Activated CD4-positive, alpha-beta T cell treated with anti-CD3 and anti-CD28 coated beads, Interleukin-2, Interleukin-4, amounts not matched to agents 100 ng/mL and 50 ng/mL, durations not matched to agents 16 hours and 8 hours (primary cell): ENCODE measurements around the gene NNAT.
"Not testable (repeated sequence)": the region's sequence is repeated elsewhere in the genome, so short reads cannot be mapped to it uniquely, and the experiment has no call there.

ENCODE experiments used
- DNase-seq: peaks from one replicate; pipeline ENCODE4 v3.0.0-alpha.2; 2020; ENCODE audit warnings: low spot score

The NNAT gene

GRCh38 chr20:37540001-37540400 is 19.0 kb downstream of the NNAT start:
- no peak for DNase-seq

GRCh38 chr20:37540838-37541237 is 19.8 kb downstream of the NNAT start:
- not testable (repeated sequence) for DNase-seq

- DNase-seq: no peak
These were observed 20.3 kb downstream of the NNAT start for GRCh38 chr20:37541326-37541725.

- no peak for DNase-seq
These were observed 21.2 kb downstream of the NNAT start for GRCh38 chr20:37542281-37542680.

GRCh38 chr20:37543828-37544227 is 22.8 kb downstream of the NNAT start:
- DNase-seq: no peak

- no peak for DNase-seq
These were observed 23.3 kb downstream of the NNAT start for GRCh38 chr20:37544386-37544785.

- DNase-seq: no peak
These were observed 24.5 kb downstream of the NNAT start for GRCh38 chr20:37545516-37545915.

GRCh38 chr20:37547912-37548311 is 26.9 kb downstream of the NNAT start:
- no peak for DNase-seq

GRCh38 chr20:37550101-37550920 is 29.3 kb downstream of the NNAT start:
- not testable (repeated sequence) for DNase-seq

- DNase-seq: not testable (repeated sequence)
These were observed 30.6 kb downstream of the NNAT start for GRCh38 chr20:37551660-37552059.

- peak; percentile 22 for DNase-seq
These were observed 31.4 kb downstream of the NNAT start for GRCh38 chr20:37552415-37552814.

GRCh38 chr20:37554721-37555298 is 33.8 kb downstream of the NNAT start:
- DNase-seq: not testable (repeated sequence)

GRCh38 chr20:37556538-37556937 is 35.5 kb downstream of the NNAT start:
- no peak for DNase-seq

- DNase-seq: no peak
These were observed 37.3 kb downstream of the NNAT start for GRCh38 chr20:37558306-37558705.

- no peak for DNase-seq
These were observed 37.7 kb downstream of the NNAT start for GRCh38 chr20:37558779-37559178.

GRCh38 chr20:37559312-37560027 is 38.4 kb downstream of the NNAT start:
- DNase-seq: no peak

GRCh38 chr20:37560629-37561028 is 39.6 kb downstream of the NNAT start:
- DNase-seq: no peak

GRCh38 chr20:37562695-37563480 is 41.8 kb downstream of the NNAT start:
- no peak for DNase-seq

GRCh38 chr20:37564016-37564387 is 43.0 kb downstream of the NNAT start:
- no peak for DNase-seq

- DNase-seq: peak; percentile 39
These were observed 43.5 kb downstream of the NNAT start for GRCh38 chr20:37564388-37565133.

- no peak for DNase-seq
These were observed 44.2 kb downstream of the NNAT start for GRCh38 chr20:37565134-37565811.
